ENCODE results near the gene SAG.

- no peak for TF ChIP-seq CTCF (IDR thresholded peaks at IDR 0.05)
- TF ChIP-seq POLR2A (IDR thresholded peaks at IDR 0.05), result no peak
Observed at GRCh38 chr2:233338046-233338445, 30.4 kb downstream of the SAG start.
